Tibial nerve (tissue), 3 donors: ENCODE results near the gene LYPD6.

ENCODE experiments used
- POLR2A ChIP-seq, 2 donors: fragments of 450-650 bp; IDR thresholded peaks; one replicate each; pipeline ENCODE4 v1.6.1; 2017; ENCODE audit warnings: antibody characterized with exemption in 2 of 2, mild to moderate bottlenecking in 2 of 2, moderate library complexity in 2 of 2
- TF ChIP-seq, protein P1 (sequence below), 5 experiments: fragments of 200-600 bp in 3 of 5; fragments of 450-650 bp in 2 of 5; sonication (generic) in 3 of 5; IDR thresholded peaks; one replicate each; pipeline ENCODE4 v1.5.1; 2016 to 2019; ENCODE audit warnings: antibody characterized with exemption in 5 of 5, mild to moderate bottlenecking in 3 of 5, moderate library complexity in 2 of 5

DNA sequence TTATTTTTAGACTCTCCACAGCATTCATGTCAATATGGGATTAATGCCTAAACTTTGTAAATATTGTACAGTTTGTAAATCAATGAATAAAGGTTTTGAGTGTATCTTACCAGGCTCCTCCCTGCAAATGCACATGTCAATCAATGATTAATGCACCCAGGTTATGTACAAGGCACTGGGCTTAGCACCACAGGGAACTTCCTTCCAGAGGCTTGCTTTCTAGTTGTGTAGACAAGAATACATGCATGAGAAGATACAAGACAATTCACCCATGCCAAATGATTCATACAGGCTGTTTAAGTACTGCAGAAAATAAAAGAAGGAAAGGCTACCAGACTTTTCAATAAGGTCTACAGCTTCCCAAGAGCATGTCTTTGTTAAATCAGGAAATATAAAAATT, 143.1 kb downstream of the LYPD6 start:
- TF ChIP-seq, protein P1, sequence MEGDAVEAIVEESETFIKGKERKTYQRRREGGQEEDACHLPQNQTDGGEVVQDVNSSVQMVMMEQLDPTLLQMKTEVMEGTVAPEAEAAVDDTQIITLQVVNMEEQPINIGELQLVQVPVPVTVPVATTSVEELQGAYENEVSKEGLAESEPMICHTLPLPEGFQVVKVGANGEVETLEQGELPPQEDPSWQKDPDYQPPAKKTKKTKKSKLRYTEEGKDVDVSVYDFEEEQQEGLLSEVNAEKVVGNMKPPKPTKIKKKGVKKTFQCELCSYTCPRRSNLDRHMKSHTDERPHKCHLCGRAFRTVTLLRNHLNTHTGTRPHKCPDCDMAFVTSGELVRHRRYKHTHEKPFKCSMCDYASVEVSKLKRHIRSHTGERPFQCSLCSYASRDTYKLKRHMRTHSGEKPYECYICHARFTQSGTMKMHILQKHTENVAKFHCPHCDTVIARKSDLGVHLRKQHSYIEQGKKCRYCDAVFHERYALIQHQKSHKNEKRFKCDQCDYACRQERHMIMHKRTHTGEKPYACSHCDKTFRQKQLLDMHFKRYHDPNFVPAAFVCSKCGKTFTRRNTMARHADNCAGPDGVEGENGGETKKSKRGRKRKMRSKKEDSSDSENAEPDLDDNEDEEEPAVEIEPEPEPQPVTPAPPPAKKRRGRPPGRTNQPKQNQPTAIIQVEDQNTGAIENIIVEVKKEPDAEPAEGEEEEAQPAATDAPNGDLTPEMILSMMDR (IDR thresholded peaks at IDR 0.05): no peak
- no peak for TF ChIP-seq POLR2A (IDR thresholded peaks at IDR 0.05)
